OCI-LY7 (cell line): Measurements from ENCODE around the gene CEP126. TPM values are rescaled to one million over a fixed set of nuclear protein-coding genes. Genes with fewer than 3 reads are reported as not detected.

Source experiments
- Bru-seq: library from RNA; stranded (reverse); fragments of 400-500 nt; gene quantifications from one replicate; lab custom pipeline; 2021; lab: Mats Ljungman, UMichigan
- BruChase-seq, 2 experiments: library from RNA; stranded (reverse); fragments of 400-500 nt; gene quantifications; one replicate each; lab custom pipeline; 2021; lab: Mats Ljungman, UMichigan
- BruUV-seq: library from RNA; stranded (reverse); fragments of 400-500 nt; replicated peaks from 2 replicates; lab custom pipeline; 2021; lab: Mats Ljungman, UMichigan
- CTCF ChIA-PET: fragments of 300-600 bp; sonication (Branson Sonifier 250); formaldehyde crosslinking; loops from one replicate; lab custom pipeline; 2022; ENCODE audit warnings: antibody characterized with exemption; ENCODE audit not compliant: unreplicated experiment; lab: Charles Lee
- POLR2A ChIA-PET: fragments of 300-600 bp; sonication (Branson Sonifier 250); formaldehyde crosslinking; loops from one replicate; lab custom pipeline; 2022; ENCODE audit warnings: antibody characterized with exemption; lab: Charles Lee
- DNase-seq: peaks from one replicate; pipeline ENCODE4 v3.0.0-alpha.2; 2015; ENCODE audit warnings: low spot score
- H2AFZ ChIP-seq: fragments of 200-600 bp; sonication (generic), shearing (Covaris generic); 2 replicates; pipeline ENCODE4 v1.6.1; 2014; ENCODE audit warnings: mild to moderate bottlenecking, antibody characterized with exemption, low read length, moderate library complexity
- H3K27ac ChIP-seq: fragments of 200-600 bp; sonication (generic); 2 replicates; pipeline ENCODE4 v1.5.1; 2014; ENCODE audit warnings: mixed run types, low read depth, mild to moderate bottlenecking, moderate library complexity, low read length, inconsistent platforms; ENCODE audit not compliant: poor library complexity, severe bottlenecking
- H3K36me3 ChIP-seq: fragments of 200-600 bp; sonication (generic); 2 replicates; pipeline ENCODE4 v1.6.1; 2014; ENCODE audit warnings: mild to moderate bottlenecking, antibody characterized with exemption, low read length, moderate library complexity, mixed read lengths; ENCODE audit not compliant: insufficient read depth
- H3K4me1 ChIP-seq: fragments of 200-600 bp; sonication (generic); 2 replicates; pipeline ENCODE4 v1.5.1; 2014; ENCODE audit warnings: mild to moderate bottlenecking, low read length; ENCODE audit not compliant: insufficient read depth, poor library complexity, severe bottlenecking
- H3K4me2 ChIP-seq: fragments of 200-600 bp; sonication (generic); 2 replicates; pipeline ENCODE4 v1.6.1; 2014; ENCODE audit warnings: mild to moderate bottlenecking, low read length
- H3K4me3 ChIP-seq: fragments of 200-600 bp; sonication (generic); 2 replicates; pipeline ENCODE4 v1.5.1; 2014; ENCODE audit warnings: mild to moderate bottlenecking, low read depth, low read length; ENCODE audit not compliant: poor library complexity, severe bottlenecking
- H3K79me2 ChIP-seq: fragments of 200-600 bp; sonication (generic); 2 replicates; pipeline ENCODE4 v1.6.1; 2016; ENCODE audit warnings: low read depth, mild to moderate bottlenecking, low read length, moderate library complexity, mixed read lengths; ENCODE audit not compliant: insufficient read depth
- H3K9me2 ChIP-seq: fragments of 200-600 bp; sonication (generic); 2 replicates; pipeline ENCODE4 v1.6.1; 2016; ENCODE audit warnings: mild to moderate bottlenecking, low read length, mixed read lengths; ENCODE audit not compliant: insufficient read depth
- H3K9me3 ChIP-seq: fragments of 200-600 bp; sonication (generic); 2 replicates; pipeline ENCODE4 v1.6.1; 2014; ENCODE audit warnings: mild to moderate bottlenecking, mixed run types, low read length, mixed read lengths
- H4K20me1 ChIP-seq: fragments of 200-600 bp; sonication (generic); 2 replicates; pipeline ENCODE4 v1.6.1; 2014; ENCODE audit warnings: mild to moderate bottlenecking, antibody characterized with exemption, low read length, moderate library complexity, mixed read lengths; ENCODE audit not compliant: insufficient read depth
- EZH2phosphoT487 ChIP-seq: fragments of 200-600 bp; sonication (generic); IDR thresholded peaks from 2 replicates; pipeline ENCODE4 v1.6.1; 2018; ENCODE audit warnings: low read depth, borderline replicate concordance, mild to moderate bottlenecking, mixed run types, antibody characterized with exemption, low read length, moderate library complexity, mixed read lengths
- intact Hi-C: fragments of 100-400 bp; cut with micrococcal nuclease; formaldehyde crosslinking; loops from one replicate; pipeline ENCODE4 v1.10.0; 2022; ENCODE audit not compliant: unreplicated experiment
- long read RNA-seq: library from polyadenylated mRNA; stranded (forward); transcript quantifications from one replicate; pipeline ENCODE4 v2.0.0, GENCODE V29; 2022
- total RNA-seq, 2 experiments: library from RNA; depleted of rRNA in 1 of 2; stranded (reverse); fragments of >200 nt in 1 of 2; shearing (Covaris generic) in 1 of 2; gene quantifications; 2 replicates each; pipeline ENCODE4 v1.2.3, GENCODE V29; 2014 to 2022
- TF ChIP-seq, protein P1 (sequence below): fragments of 200-600 bp; sonication (generic); conservative IDR thresholded peaks from 2 replicates; pipeline ENCODE4 v1.5.1; 2014; ENCODE audit warnings: mild to moderate bottlenecking, antibody characterized with exemption, low read length, moderate library complexity, mixed read lengths

CEP126 gene
- total RNA-seq (2014; rRNA removed; shearing (Covaris generic)) (1.5 and 3.2 TPM in 2 replicates), total RNA-seq (2022) (5.9 and 7.3 TPM in 2 replicates), Bru-seq, nascent RNA (percentile 53 among the genes with signal in this experiment), BruChase-seq, experiment 1, labeled RNA remaining after a 6-hour chase (percentile 52 among the genes with signal in this experiment), BruChase-seq, experiment 2, labeled RNA remaining after a 2-hour chase (percentile 55 among the genes with signal in this experiment)
- long read RNA-seq, full-length matches to known transcripts = 2 of 8 reads
- long read RNA-seq, partial matches to known transcripts = 0 of 8 reads
- long read RNA-seq, other reads (novel, unspliced or antisense) = 6 of 8 reads

GRCh38 chr11:101914738-101915426, at the start of gene CEP126:
TSS of gene CEP126 (plus strand) at chr11:101915010. CDS start at chr11:101915285, 275 bp downstream.
- H3K4me2 ChIP-seq = peak within 1 kb of the TSS; percentile 86
- intact Hi-C loops = loop anchor here (2.0 to 10.0 kb wide), 2 partner anchors 94 to 370 kb away; no protein-coding TSS in a partner anchor
- H2AFZ ChIP-seq = peak within 1 kb of the TSS; percentile 97
- H3K9me3 ChIP-seq = no peaks in the 10 kb centered on the region
- no TSS peak for BruUV-seq
- no peaks in the 10 kb centered on the region for H3K36me3 ChIP-seq
- ChIA-PET POLR2A (interaction anchor here (0.6 to 1.2 kb wide), 5 partner anchors 9 to 645 kb away, joined by 3 to 4 read pairs (median 3); no protein-coding TSS in a partner anchor), CTCF (interaction anchor here (0.6 kb wide), 1 partner anchor 644 kb away, joined by 3 read pairs; no protein-coding TSS in a partner anchor)
- H4K20me1 ChIP-seq = no peaks in the 10 kb centered on the region
- peak within 1 kb of the TSS; percentile 73 for H3K4me3 ChIP-seq
- H3K79me2 ChIP-seq = peaks cover 7% of the 10 kb centered on the region; the same call in 1 of the 2 replicates
- H3K27ac ChIP-seq = peak within 1 kb of the TSS; percentile 78
- TF ChIP-seq, protein P1, sequence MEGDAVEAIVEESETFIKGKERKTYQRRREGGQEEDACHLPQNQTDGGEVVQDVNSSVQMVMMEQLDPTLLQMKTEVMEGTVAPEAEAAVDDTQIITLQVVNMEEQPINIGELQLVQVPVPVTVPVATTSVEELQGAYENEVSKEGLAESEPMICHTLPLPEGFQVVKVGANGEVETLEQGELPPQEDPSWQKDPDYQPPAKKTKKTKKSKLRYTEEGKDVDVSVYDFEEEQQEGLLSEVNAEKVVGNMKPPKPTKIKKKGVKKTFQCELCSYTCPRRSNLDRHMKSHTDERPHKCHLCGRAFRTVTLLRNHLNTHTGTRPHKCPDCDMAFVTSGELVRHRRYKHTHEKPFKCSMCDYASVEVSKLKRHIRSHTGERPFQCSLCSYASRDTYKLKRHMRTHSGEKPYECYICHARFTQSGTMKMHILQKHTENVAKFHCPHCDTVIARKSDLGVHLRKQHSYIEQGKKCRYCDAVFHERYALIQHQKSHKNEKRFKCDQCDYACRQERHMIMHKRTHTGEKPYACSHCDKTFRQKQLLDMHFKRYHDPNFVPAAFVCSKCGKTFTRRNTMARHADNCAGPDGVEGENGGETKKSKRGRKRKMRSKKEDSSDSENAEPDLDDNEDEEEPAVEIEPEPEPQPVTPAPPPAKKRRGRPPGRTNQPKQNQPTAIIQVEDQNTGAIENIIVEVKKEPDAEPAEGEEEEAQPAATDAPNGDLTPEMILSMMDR = peak; percentile 66
- no peak for TF ChIP-seq EZH2phosphoT487
- peak; percentile 97 for DNase-seq
- no peaks in the 10 kb centered on the region for H3K9me2 ChIP-seq
- H3K4me1 ChIP-seq = peaks cover 18% of the 10 kb centered on the region

DNA sequence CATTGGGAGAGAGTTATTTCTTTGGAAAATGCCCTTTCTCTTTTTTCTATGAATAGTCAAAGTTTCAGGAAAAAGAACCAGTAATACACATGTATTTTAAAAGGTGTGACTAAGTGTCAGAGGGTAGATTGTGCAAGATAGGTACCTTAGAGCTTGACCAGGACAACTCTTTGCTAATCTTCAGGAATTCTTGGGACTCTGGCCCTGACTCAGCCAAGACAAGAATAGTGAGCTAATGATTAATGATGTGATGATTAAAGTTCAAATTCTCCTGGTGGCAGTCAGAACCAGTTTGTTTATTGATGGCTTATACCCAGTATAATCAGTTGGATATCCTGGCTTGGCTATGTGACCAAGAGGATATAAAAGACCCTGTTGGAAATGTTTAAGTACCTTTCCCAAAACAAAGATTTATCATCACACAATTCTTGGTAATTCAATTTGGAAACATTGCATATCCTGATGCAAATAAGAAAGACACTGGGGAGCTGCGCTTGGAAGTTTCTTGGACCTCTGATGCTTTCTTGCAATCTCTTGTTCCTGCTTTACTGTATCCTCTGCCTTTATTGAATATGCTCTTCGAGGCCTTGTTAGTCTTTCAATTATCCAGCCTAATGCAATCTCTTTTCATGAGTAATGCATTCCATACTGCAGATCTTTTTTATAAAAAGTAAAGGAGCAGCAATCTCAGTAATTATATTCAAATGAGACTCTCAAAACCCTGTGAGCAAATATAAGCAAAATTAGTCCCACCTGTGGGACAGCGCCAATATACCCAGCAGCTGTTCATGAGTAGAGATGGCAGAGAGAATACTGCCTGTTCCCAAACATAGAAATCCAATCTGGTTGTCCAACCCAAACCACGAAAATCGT, 48.0 kb upstream of the CEP126 start:
- Histone ChIP-seq H4K20me1 (no peaks in the 10 kb centered on the region), H2AFZ (no peak overlapping the region), H3K79me2 (no peaks in the 10 kb centered on the region), H3K36me3 (no peaks in the 10 kb centered on the region), H3K9me2 (no peaks in the 10 kb centered on the region), H3K4me2 (no peak overlapping the region), H3K4me3 (no peak overlapping the region), H3K9me3 (no peaks in the 10 kb centered on the region), H3K27ac (no peak overlapping the region), H3K4me1 (no peaks in the 10 kb centered on the region)
- CTCF ChIA-PET = no interaction called here
- intact Hi-C loops = no loop called here
- POLR2A ChIA-PET = interaction anchor here (0.6 to 1.2 kb wide), 4 partner anchors 13 to 579 kb away, joined by 3 read pairs; no protein-coding TSS in a partner anchor
- BruUV-seq = no TSS peak
- DNase-seq = no peak
- TF ChIP-seq EZH2phosphoT487 = no peak
- TF ChIP-seq, protein P1 = no peak
